ENCODE data around the gene GPR3. TPM values are rescaled to one million over a fixed set of nuclear protein-coding genes. Genes with fewer than 3 reads are reported as not detected.

GPR3 gene
- total and polyA plus RNA-seq, 3 donors from 2014 or later = 0.12 to 0.47 (median 0.20) TPM

GRCh38 chr1:27365372-27366112 lies 26.9 kb upstream of the GPR3 start:
- 3 to 4% methylated on average over 37 to 40 of the region's 40 CpGs for WGBS, 2 donors
- Histone ChIP-seq H3K27me3 (no peaks in the 10 kb centered on the region), H3K9me3 (no peaks in the 10 kb centered on the region), H3K27ac (peak overlapping the region; percentile 91 to 98), H3K4me1 (peaks cover 20% of the 10 kb centered on the region), H3K4me3 (peak overlapping the region; percentile 68 to 74), H3K36me3 (ENCODE audit: low read depth, missing control alignments) (no peaks in the 10 kb centered on the region)
- DNase-seq = peak; percentile 93
- TF ChIP-seq POLR2A (IDR thresholded peaks at IDR 0.05) (no peak), CTCF (IDR thresholded peaks at IDR 0.05) (no peak)
- intact Hi-C loops (cut with DNase I; ENCODE audit: low total_unique reads) = no loop called here

GRCh38 chr1:27366113-27366410 lies 26.4 kb upstream of the GPR3 start:
- no peaks in the 10 kb centered on the region for H3K27me3 ChIP-seq
- peak; percentile 82 for DNase-seq
- H3K36me3 ChIP-seq (ENCODE audit: low read depth, missing control alignments) = no peaks in the 10 kb centered on the region
- TF ChIP-seq CTCF (IDR thresholded peaks at IDR 0.05) (no peak), POLR2A (IDR thresholded peaks at IDR 0.05) (no peak)
- 0 to 1% methylated on average over 4 to 30 of the region's 30 CpGs for WGBS, 2 donors
- H3K4me1 ChIP-seq = peaks cover 20% of the 10 kb centered on the region
- no peaks in the 10 kb centered on the region for H3K9me3 ChIP-seq
- peak overlapping the region; percentile 91 to 98 for H3K27ac ChIP-seq
- peak overlapping the region; percentile 68 to 74 for H3K4me3 ChIP-seq
- intact Hi-C loops (cut with DNase I; ENCODE audit: low total_unique reads) = no loop called here

- Histone ChIP-seq H3K4me1 (peaks cover 20% of the 10 kb centered on the region), H3K9me3 (no peaks in the 10 kb centered on the region), H3K27me3 (no peaks in the 10 kb centered on the region), H3K36me3 (ENCODE audit: low read depth, missing control alignments) (no peaks in the 10 kb centered on the region), H3K4me3 (peak within 1 kb of the TSS; percentile 68 to 74), H3K27ac (peak within 1 kb of the TSS; percentile 92 to 98)
- no peak for TF ChIP-seq CTCF (IDR thresholded peaks at IDR 0.05)
- no peak for TF ChIP-seq POLR2A (IDR thresholded peaks at IDR 0.05)
- intact Hi-C loops (cut with DNase I; ENCODE audit: low total_unique reads) = no loop called here
- DNase-seq = peak; percentile 88
- 0 to 1% methylated on average over 6 to 65 of the region's 67 CpGs for WGBS, 2 donors
Measured at GRCh38 chr1:27366411-27367159, 25.8 kb upstream of the GPR3 start, which contains the start of gene MAP3K6. MAP3K6 (minus strand) TSS chr1:27366961; CDS start chr1:27366597, 364 bp downstream.

GRCh38 chr1:27367160-27367650 lies 25.2 kb upstream of the GPR3 start:
- intact Hi-C loops (cut with DNase I; ENCODE audit: low total_unique reads) = no loop called here

More at GRCh38 chr1:27367160-27367650, 25.2 kb upstream of the GPR3 start:
- Histone ChIP-seq H3K4me1 (peaks cover 20% of the 10 kb centered on the region), H3K27me3 (no peaks in the 10 kb centered on the region), H3K9me3 (no peaks in the 10 kb centered on the region), H3K27ac (peak overlapping the region; percentile 92 to 98), H3K36me3 (ENCODE audit: low read depth, missing control alignments) (no peaks in the 10 kb centered on the region), H3K4me3 (peak overlapping the region; percentile 68 to 74)
- no peak for DNase-seq
- WGBS, 2 donors = 23 to 27% methylated on average over 8 of the region's 8 CpGs
- no peak for TF ChIP-seq CTCF (IDR thresholded peaks at IDR 0.05)
- no peak for TF ChIP-seq POLR2A (IDR thresholded peaks at IDR 0.05)
